Measurements from ENCODE around the gene TGFB1. TPM values are rescaled to one million over a fixed set of nuclear protein-coding genes. Genes with fewer than 3 reads are reported as not detected.

TGFB1 gene
- polyA plus RNA-seq, 1 donor (not counting 4 experiments of a cell fraction or from before 2014, with no cell fraction given): 5.8 TPM

DNA sequence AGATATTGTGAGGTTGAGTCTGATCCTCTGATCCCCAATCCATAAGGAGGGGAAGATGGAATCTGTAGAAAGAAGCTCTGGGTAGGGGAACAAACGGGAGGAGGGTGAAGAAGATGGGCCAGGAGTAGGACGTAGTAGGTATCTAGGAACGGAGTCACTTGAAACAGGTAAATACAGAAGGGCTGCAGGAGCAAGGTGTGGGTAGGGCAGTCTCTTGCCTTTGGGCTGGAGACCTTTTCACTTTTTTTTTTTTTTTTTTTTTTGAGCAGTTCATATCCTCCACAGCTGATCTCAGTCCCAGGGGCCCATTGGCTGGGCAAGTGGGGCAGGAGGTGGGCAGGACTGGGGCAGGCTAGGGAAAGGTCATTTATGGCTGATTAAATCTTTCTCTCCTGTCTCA, 45.4 kb upstream of the TGFB1 start:
- dilution Hi-C loops (cut with MboI; ENCODE audit: extremely low pct_ligation_motif_present, low sequenced_read_pairs): no loop called here
- no peak for TF ChIP-seq EZH2 (IDR thresholded peaks at IDR 0.05; ENCODE audit: low read length)
- TF ChIP-seq, protein P1, sequence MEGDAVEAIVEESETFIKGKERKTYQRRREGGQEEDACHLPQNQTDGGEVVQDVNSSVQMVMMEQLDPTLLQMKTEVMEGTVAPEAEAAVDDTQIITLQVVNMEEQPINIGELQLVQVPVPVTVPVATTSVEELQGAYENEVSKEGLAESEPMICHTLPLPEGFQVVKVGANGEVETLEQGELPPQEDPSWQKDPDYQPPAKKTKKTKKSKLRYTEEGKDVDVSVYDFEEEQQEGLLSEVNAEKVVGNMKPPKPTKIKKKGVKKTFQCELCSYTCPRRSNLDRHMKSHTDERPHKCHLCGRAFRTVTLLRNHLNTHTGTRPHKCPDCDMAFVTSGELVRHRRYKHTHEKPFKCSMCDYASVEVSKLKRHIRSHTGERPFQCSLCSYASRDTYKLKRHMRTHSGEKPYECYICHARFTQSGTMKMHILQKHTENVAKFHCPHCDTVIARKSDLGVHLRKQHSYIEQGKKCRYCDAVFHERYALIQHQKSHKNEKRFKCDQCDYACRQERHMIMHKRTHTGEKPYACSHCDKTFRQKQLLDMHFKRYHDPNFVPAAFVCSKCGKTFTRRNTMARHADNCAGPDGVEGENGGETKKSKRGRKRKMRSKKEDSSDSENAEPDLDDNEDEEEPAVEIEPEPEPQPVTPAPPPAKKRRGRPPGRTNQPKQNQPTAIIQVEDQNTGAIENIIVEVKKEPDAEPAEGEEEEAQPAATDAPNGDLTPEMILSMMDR (optimal IDR thresholded peaks at IDR 0.05 in 1 of 3, IDR thresholded peaks at IDR 0.05 in 1 of 3, conservative IDR thresholded peaks at IDR 0.05 in 1 of 3; ENCODE audit: extremely low read depth in 1 of 3, insufficient read depth in 2 of 3, low read length in 3 of 3): no peak
- Histone ChIP-seq H3K36me3 (ENCODE audit: control insufficient read depth in 2 of 2, extremely low read depth in 1 of 2, insufficient read depth in 2 of 2, low read length in 2 of 2) (peaks cover 0 to 3% of the 10 kb centered on the region in 2 experiments), H3K9ac (ENCODE audit: control insufficient read depth, extremely low read depth, insufficient read depth, low read length) (peak overlapping the region; percentile 99), H3K27me3 (ENCODE audit: control insufficient read depth, extremely low read depth, insufficient read depth, low read length) (no peaks in the 10 kb centered on the region), H2AFZ (ENCODE audit: control insufficient read depth, low read length) (no peak overlapping the region), H3K4me2 (ENCODE audit: control insufficient read depth, extremely low read depth, insufficient read depth, low read depth, low read length) (peak overlapping the region; percentile 98), H3K4me1 (ENCODE audit: control insufficient read depth, extremely low read depth, insufficient read depth, low read length) (peaks cover 13% of the 10 kb centered on the region), H3K79me2 (ENCODE audit: control insufficient read depth, insufficient read depth, low read length) (peaks cover 27% of the 10 kb centered on the region), H3K27ac (ENCODE audit: control insufficient read depth, insufficient read depth, low read length) (peak overlapping the region; percentile 100), H3K9me3 (ENCODE audit: control insufficient read depth, low read depth, low read length) (no peaks in the 10 kb centered on the region), H4K20me1 (ENCODE audit: control insufficient read depth, extremely low read depth, insufficient read depth, low read length) (no peaks in the 10 kb centered on the region), H3K9me1 (ENCODE audit: control insufficient read depth, extremely low read depth, insufficient read depth, low read length) (no peaks in the 10 kb centered on the region), H3K4me3 (ENCODE audit: control insufficient read depth in 2 of 3, extremely low read depth in 1 of 3, insufficient read depth in 2 of 3, low read depth in 1 of 3, low read length in 3 of 3) (no peak overlapping the region)
- FAIRE-seq (no peak), DNase-seq (ENCODE audit: low read depth, low spot score) (no peak)

GRCh38 chr19:41398598-41398997, 44.9 kb upstream of the TGFB1 start:
- no peak overlapping the region for H2AFZ ChIP-seq (ENCODE audit: control insufficient read depth, low read length)
- H3K4me1 ChIP-seq (ENCODE audit: control insufficient read depth, extremely low read depth, insufficient read depth, low read length): peaks cover 13% of the 10 kb centered on the region
- H3K4me3 ChIP-seq (ENCODE audit: control insufficient read depth in 2 of 3, extremely low read depth in 1 of 3, insufficient read depth in 2 of 3, low read depth in 1 of 3, low read length in 3 of 3): peak overlapping the region; percentile 82 to 100 (median 99)
- H3K27ac ChIP-seq (ENCODE audit: control insufficient read depth, insufficient read depth, low read length): peak overlapping the region; percentile 100
- TF ChIP-seq, protein P1 (optimal IDR thresholded peaks at IDR 0.05 in 1 of 3, IDR thresholded peaks at IDR 0.05 in 1 of 3, conservative IDR thresholded peaks at IDR 0.05 in 1 of 3; ENCODE audit: extremely low read depth in 1 of 3, insufficient read depth in 2 of 3, low read length in 3 of 3): no peak
- no peak for FAIRE-seq
- DNase-seq (ENCODE audit: low read depth, low spot score): no peak
- no peaks in the 10 kb centered on the region for H3K9me1 ChIP-seq (ENCODE audit: control insufficient read depth, extremely low read depth, insufficient read depth, low read length)
- peak overlapping the region; percentile 99 for H3K9ac ChIP-seq (ENCODE audit: control insufficient read depth, extremely low read depth, insufficient read depth, low read length)
- H3K9me3 ChIP-seq (ENCODE audit: control insufficient read depth, low read depth, low read length): no peaks in the 10 kb centered on the region
- peak overlapping the region; percentile 98 for H3K4me2 ChIP-seq (ENCODE audit: control insufficient read depth, extremely low read depth, insufficient read depth, low read depth, low read length)
- no peaks in the 10 kb centered on the region for H4K20me1 ChIP-seq (ENCODE audit: control insufficient read depth, extremely low read depth, insufficient read depth, low read length)
- H3K27me3 ChIP-seq (ENCODE audit: control insufficient read depth, extremely low read depth, insufficient read depth, low read length): no peaks in the 10 kb centered on the region
- H3K36me3 ChIP-seq (ENCODE audit: control insufficient read depth in 2 of 2, extremely low read depth in 1 of 2, insufficient read depth in 2 of 2, low read length in 2 of 2): peaks cover 0 to 3% of the 10 kb centered on the region in 2 experiments
- peaks cover 27% of the 10 kb centered on the region for H3K79me2 ChIP-seq (ENCODE audit: control insufficient read depth, insufficient read depth, low read length)
- dilution Hi-C loops (cut with MboI; ENCODE audit: extremely low pct_ligation_motif_present, low sequenced_read_pairs): no loop called here
